Measurements from ENCODE around the gene FNIP2. TPM values are rescaled to one million over a fixed set of nuclear protein-coding genes. Genes with fewer than 3 reads are reported as not detected.

FNIP2 gene
- total RNA-seq, 2 donors from 2014 or later = 31.1 to 39.8 TPM

GRCh38 chr4:158903079-158903456, 134.2 kb downstream of the FNIP2 start:
- no peaks in the 10 kb centered on the region for H3K9me3 ChIP-seq
- no peak for TF ChIP-seq POLR2A (IDR thresholded peaks at IDR 0.05)
- no peak for TF ChIP-seq POLR2AphosphoS5 (IDR thresholded peaks at IDR 0.05)
- no peak for TF ChIP-seq CTCF (IDR thresholded peaks at IDR 0.05)
- H3K27me3 ChIP-seq (replicated peaks; ENCODE audit: insufficient read depth) = no peaks in the 10 kb centered on the region
- no peaks in the 10 kb centered on the region for H3K36me3 ChIP-seq
- no peaks in the 10 kb centered on the region for H3K4me1 ChIP-seq (replicated peaks)
- no peak for DNase-seq (ENCODE audit: low spot score)
- WGBS = 98% methylated on average over 7 of the region's 7 CpGs
- no peak overlapping the region for H3K27ac ChIP-seq
- intact Hi-C loops (cut with DNase I) = no loop called here
- no peak overlapping the region for H3K4me3 ChIP-seq

GRCh38 chr4:158903472-158904043, 134.7 kb downstream of the FNIP2 start:
- no peaks in the 10 kb centered on the region for H3K4me1 ChIP-seq (replicated peaks)
- no peak overlapping the region for H3K27ac ChIP-seq
- H3K9me3 ChIP-seq = no peaks in the 10 kb centered on the region
- no peaks in the 10 kb centered on the region for H3K36me3 ChIP-seq
- intact Hi-C loops (cut with DNase I) = no loop called here
- WGBS = 89% methylated on average over 3 of the region's 3 CpGs
- no peak overlapping the region for H3K4me3 ChIP-seq
- no peaks in the 10 kb centered on the region for H3K27me3 ChIP-seq (replicated peaks; ENCODE audit: insufficient read depth)
- DNase-seq (ENCODE audit: low spot score) = no peak
- TF ChIP-seq POLR2AphosphoS5 (IDR thresholded peaks at IDR 0.05) (no peak), CTCF (IDR thresholded peaks at IDR 0.05) (no peak), POLR2A (IDR thresholded peaks at IDR 0.05) (no peak)

- no peaks in the 10 kb centered on the region for H3K27me3 ChIP-seq (replicated peaks; ENCODE audit: insufficient read depth)
These were observed 136.0 kb downstream of the FNIP2 start for GRCh38 chr4:158904815-158905214.

DNA sequence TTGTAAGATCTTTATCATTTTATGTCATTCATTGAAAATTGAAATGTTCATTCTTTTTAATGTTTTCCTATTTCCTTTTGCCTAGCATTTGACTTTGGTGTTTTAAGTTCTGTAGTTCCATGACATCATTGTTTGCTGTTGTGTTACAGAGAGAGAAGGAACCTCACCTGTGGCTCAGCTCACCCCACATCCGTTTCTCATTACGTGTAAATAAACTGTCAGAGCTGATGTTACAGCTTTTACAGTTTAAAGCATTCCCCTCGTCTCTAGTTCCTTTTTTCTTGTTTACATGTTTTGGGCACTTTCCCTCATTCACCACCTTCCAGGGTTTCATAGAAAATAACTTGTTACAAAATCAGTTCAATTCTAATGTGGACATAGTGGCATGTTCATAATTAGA, 137.2 kb downstream of the FNIP2 start:
- Histone ChIP-seq H3K27me3 (replicated peaks; ENCODE audit: insufficient read depth) (no peaks in the 10 kb centered on the region), H3K36me3 (no peaks in the 10 kb centered on the region), H3K27ac (no peak overlapping the region), H3K9me3 (no peaks in the 10 kb centered on the region), H3K4me3 (no peak overlapping the region), H3K4me1 (replicated peaks) (no peaks in the 10 kb centered on the region)
- no peak for TF ChIP-seq POLR2A (IDR thresholded peaks at IDR 0.05)
- no peak for TF ChIP-seq POLR2AphosphoS5 (IDR thresholded peaks at IDR 0.05)
- no peak for TF ChIP-seq CTCF (IDR thresholded peaks at IDR 0.05)
- intact Hi-C loops (cut with DNase I) = no loop called here
- no peak for DNase-seq (ENCODE audit: low spot score)
- WGBS = 53% methylated on average over 3 of the region's 3 CpGs

More at GRCh38 chr4:158904815-158905214, 136.0 kb downstream of the FNIP2 start:
- no peaks in the 10 kb centered on the region for H3K36me3 ChIP-seq
- DNase-seq (ENCODE audit: low spot score) = no peak
- H3K4me3 ChIP-seq = no peak overlapping the region
- no peaks in the 10 kb centered on the region for H3K9me3 ChIP-seq
- H3K27ac ChIP-seq = no peak overlapping the region
- intact Hi-C loops (cut with DNase I) = no loop called here
- 97% methylated on average over 1 of the region's 1 CpG for WGBS
- TF ChIP-seq POLR2A (IDR thresholded peaks at IDR 0.05) (no peak), POLR2AphosphoS5 (IDR thresholded peaks at IDR 0.05) (no peak), CTCF (IDR thresholded peaks at IDR 0.05) (no peak)
- H3K4me1 ChIP-seq (replicated peaks) = no peaks in the 10 kb centered on the region

DNA sequence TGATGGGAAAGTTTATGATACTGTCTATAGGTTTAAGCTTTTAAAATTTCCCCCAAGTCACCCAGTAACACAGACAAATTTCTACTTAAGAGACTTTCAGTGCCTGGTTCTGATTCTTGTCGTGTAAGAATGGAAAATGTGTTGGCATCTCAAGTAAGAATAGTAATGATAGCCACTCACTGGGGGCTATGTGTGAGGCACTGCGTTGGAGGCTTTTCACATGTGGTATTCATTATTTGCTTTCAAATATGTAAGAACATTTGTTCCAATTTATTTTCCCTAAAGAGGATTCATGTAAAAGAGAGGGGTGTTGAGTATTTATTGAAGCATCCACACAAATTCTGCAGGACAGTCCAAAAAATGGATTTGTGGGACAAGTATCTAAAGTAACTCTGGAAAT, 143.6 kb downstream of the FNIP2 start:
- Histone ChIP-seq H3K9me3 (no peaks in the 10 kb centered on the region), H3K27me3 (replicated peaks; ENCODE audit: insufficient read depth) (no peaks in the 10 kb centered on the region), H3K36me3 (no peaks in the 10 kb centered on the region), H3K4me3 (no peak overlapping the region), H3K27ac (no peak overlapping the region), H3K4me1 (replicated peaks) (no peaks in the 10 kb centered on the region)
- TF ChIP-seq CTCF (IDR thresholded peaks at IDR 0.05) = no peak
- TF ChIP-seq POLR2AphosphoS5 (IDR thresholded peaks at IDR 0.05) = no peak
- no peak for TF ChIP-seq POLR2A (IDR thresholded peaks at IDR 0.05)
- WGBS = 77% methylated on average over 2 of the region's 2 CpGs
- intact Hi-C loops (cut with DNase I) = no loop called here
- no peak for DNase-seq (ENCODE audit: low spot score)

Measured in prostate gland (tissue), 2 donors.